Measurements from ENCODE around the gene LCE4A.

Gene LCE4A

GRCh38 chr1:152745765-152746444 lies 37.9 kb downstream of the LCE4A start:
- DNase-seq (ENCODE audit: low read depth) = no peak

GRCh38 chr1:152747831-152748230 lies 39.9 kb downstream of the LCE4A start:
- DNase-seq (ENCODE audit: low read depth) = no peak

GRCh38 chr1:152752225-152752624 lies 44.3 kb downstream of the LCE4A start:
- DNase-seq (ENCODE audit: low read depth) = peak; percentile 86

DNA sequence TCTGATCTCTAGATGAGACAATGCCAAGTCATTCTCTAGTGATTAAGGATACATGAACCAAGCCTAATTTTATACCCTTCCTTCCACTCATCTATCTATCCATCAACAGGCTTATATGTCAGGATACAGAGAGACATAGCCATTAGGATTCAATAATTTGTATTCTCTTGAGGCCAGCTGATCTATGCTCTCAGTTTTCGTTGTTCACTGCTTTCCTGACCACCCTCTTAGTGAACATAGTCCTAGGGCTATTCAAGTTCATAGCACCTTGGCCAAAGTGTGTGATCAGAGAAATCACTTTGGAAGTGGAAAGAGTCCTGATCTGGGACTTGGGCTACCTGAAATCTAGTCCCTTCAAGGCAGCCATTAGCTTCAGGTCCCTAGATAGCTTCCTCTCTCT lies 45.6 kb downstream of the LCE4A start:
- DNase-seq (ENCODE audit: low read depth) = no peak

- DNase-seq (ENCODE audit: low read depth) = no peak
Measured at GRCh38 chr1:152756872-152757271, 48.9 kb downstream of the LCE4A start.

GRCh38 chr1:152757747-152758146 lies 49.8 kb downstream of the LCE4A start, which contains the start of gene KPRP:
Gene KPRP (plus strand): TSS chr1:152758025. CDS start chr1:152759589, 1,564 bp downstream.
- no peak for DNase-seq (ENCODE audit: low read depth)

DNA sequence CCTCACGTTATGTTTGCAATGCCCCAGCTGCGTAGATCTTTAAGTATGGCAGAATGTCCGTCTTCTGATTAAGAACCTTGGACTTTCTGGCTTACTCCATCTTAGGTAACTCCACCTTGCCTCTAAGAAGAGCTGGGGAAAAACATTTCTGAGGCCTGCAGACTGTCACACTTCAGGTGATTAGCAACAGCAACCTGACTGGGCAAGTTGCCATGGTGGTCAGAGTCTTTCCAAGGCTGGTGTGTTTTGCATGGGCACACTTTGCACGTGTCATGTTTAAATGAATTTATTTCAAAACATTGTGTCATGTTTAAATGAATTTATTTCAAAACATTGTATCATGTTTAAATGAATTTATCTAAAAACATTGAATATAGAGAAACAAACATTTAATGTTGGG lies 50.7 kb downstream of the LCE4A start:
- no peak for DNase-seq (ENCODE audit: low read depth)
